ENCODE measurements around the gene DDN.

Gene DDN

DNA sequence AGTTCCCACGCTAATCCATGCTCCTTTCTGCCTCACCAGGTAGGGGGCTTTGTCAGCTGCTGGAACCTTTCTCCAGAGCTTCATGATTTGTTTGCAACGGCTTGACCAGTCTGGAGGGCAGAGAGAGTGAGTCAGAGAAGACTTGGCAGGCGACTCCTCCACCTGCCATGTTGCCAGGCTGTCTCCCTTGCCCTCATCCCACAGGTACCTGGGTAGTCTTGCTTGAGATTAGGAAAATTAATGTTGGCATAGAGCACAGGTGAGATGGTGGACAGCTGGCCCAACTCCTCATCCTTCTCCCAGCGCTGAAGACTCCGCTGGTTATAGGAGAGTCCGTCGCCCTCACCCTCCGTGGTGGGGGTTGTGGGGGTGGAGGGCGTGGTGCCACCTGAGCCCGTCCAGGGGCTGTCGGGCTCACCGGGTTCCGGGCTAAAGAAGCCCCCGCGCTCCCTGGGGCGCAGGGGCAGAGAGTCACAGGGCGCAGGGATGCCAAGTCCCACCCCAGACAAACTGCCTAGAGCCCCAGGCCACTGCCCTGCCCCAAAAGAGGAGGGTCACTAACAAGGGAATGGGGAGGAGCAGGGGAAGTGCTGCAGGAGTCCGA is 42.8 kb upstream of the DDN start:
- TF ChIP-seq, protein P1, sequence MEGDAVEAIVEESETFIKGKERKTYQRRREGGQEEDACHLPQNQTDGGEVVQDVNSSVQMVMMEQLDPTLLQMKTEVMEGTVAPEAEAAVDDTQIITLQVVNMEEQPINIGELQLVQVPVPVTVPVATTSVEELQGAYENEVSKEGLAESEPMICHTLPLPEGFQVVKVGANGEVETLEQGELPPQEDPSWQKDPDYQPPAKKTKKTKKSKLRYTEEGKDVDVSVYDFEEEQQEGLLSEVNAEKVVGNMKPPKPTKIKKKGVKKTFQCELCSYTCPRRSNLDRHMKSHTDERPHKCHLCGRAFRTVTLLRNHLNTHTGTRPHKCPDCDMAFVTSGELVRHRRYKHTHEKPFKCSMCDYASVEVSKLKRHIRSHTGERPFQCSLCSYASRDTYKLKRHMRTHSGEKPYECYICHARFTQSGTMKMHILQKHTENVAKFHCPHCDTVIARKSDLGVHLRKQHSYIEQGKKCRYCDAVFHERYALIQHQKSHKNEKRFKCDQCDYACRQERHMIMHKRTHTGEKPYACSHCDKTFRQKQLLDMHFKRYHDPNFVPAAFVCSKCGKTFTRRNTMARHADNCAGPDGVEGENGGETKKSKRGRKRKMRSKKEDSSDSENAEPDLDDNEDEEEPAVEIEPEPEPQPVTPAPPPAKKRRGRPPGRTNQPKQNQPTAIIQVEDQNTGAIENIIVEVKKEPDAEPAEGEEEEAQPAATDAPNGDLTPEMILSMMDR (IDR thresholded peaks at IDR 0.05; ENCODE audit: extremely low read depth, insufficient read depth, missing control alignments): no peak
- in situ Hi-C loops (cut with MboI; ENCODE audit: low pct_unique_long_range_greater_than_20kb, low sequenced_read_pairs, unreplicated experiment): no loop called here
- DNase-seq (ENCODE audit: low spot score): no peak

DNA sequence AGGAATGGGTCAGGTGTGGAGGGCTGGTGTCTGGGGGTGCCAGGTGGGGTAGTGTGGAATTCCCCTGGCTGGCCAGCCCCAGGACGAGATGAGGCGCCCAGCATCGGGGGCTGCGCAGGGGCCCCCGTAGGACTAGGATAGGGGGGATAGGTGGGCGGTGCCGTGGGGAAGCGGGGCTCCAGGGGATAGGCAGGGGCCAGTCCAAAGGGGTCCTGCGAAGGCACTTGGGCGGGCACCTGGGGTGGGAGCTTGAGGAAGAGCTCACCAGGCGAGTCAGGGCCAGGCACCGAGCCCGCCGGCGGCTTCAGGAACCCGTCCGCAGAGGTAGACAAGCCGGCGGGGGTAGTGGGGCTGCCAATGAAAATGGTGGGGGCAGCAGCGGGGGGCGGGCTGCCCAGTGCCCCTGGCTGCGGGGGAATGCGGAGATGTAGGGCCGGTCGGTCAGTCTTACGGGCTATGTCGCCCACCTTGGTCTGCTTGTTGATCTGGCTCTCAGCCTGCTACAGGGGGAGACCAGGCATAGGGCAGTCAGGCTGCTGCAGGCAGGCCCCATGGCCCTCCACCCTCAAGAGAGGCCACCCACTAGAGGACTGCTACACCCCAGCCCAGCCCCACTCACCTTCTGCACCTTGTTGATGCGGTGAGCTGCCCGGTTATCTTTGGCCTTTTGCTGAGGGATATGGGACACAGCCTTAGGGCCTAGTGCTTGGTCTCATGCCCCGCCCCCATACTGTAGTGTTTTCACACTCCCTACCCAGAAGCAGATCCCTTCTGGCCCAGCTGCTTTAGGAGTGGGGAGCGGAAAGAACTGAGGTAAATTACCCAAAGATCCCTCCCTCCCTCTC is 42.1 kb upstream of the DDN start:
- no peak for DNase-seq (ENCODE audit: low spot score)
- in situ Hi-C loops (cut with MboI; ENCODE audit: low pct_unique_long_range_greater_than_20kb, low sequenced_read_pairs, unreplicated experiment): no loop called here
- TF ChIP-seq, protein P1 (IDR thresholded peaks at IDR 0.05; ENCODE audit: extremely low read depth, insufficient read depth, missing control alignments): no peak

DNA sequence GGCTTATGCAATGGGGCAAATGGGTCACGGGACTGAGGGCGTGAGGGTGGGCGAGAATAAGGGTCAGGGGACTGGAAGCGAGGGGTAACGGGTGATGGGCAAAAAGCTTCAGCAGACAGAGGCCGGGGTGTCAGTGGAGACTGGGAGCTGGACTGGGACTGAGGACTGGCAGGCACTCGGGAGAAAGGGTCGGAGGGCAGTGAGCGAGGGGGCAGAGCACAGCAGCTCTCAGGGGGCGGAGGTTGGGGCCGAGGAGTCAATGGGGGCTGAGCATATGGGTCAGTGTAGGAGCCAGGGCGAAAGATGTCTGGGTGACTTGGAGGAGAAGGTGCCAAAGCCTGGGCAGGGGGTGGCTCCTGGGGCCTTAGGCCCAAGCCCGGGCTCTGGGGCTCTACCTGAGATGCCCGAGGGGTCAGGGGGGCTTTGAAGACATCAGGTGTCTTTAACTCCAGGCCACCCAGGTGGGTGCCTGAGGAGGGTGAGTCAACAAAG is 41.2 kb upstream of the DDN start:
- TF ChIP-seq, protein P1 (IDR thresholded peaks at IDR 0.05; ENCODE audit: extremely low read depth, insufficient read depth, missing control alignments): no peak
- no peak for DNase-seq (ENCODE audit: low spot score)
- in situ Hi-C loops (cut with MboI; ENCODE audit: low pct_unique_long_range_greater_than_20kb, low sequenced_read_pairs, unreplicated experiment): no loop called here

DNA sequence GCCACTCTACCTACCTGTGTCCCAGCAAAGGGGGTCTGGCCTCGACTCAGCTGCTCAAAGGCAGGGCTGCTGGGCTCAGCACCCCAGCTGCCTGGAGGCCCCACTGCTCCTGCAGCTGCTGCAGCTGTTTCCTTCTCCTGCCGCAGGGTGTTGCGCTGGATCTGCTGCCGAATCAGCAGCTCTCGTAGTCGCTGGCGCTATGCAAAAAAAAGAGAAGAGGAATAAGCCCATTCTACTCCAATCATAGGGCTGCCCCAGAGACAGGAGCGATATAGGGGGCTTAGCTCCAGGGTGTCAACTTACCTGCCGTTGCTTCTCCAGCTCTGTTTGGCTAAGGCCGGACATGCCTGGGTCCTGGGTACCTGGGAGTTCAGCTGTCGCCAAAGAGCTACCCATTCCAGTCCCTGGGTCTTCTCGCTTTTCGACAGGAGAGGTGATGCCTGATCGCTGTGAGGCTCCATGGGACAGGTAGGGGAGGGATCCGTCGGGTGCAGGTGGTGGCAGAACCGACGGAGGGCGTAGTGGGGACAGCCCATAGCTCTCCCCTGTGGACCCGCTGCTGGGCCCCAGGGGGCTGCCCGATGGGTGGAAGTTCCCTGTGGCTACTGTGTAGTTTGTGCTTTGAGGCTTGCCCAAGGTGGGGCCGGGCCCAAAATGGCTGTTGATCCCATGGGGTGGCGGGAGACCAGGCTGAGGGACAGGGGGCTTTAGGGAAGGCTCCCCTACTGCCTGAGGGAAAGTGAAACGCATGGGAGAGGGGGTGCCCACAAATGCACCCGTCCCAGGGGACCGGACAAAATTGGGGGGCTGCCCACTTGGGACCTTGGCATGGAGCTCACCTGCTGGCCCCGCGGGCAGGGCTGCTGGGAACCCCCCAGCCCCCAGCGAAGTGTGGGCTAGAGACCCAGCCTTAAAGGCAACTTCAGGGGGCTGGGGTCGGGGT is 40.5 kb upstream of the DDN start:
- in situ Hi-C loops (cut with MboI; ENCODE audit: low pct_unique_long_range_greater_than_20kb, low sequenced_read_pairs, unreplicated experiment): no loop called here
- TF ChIP-seq, protein P1 (IDR thresholded peaks at IDR 0.05; ENCODE audit: extremely low read depth, insufficient read depth, missing control alignments): no peak
- DNase-seq (ENCODE audit: low spot score): no peak

DNA sequence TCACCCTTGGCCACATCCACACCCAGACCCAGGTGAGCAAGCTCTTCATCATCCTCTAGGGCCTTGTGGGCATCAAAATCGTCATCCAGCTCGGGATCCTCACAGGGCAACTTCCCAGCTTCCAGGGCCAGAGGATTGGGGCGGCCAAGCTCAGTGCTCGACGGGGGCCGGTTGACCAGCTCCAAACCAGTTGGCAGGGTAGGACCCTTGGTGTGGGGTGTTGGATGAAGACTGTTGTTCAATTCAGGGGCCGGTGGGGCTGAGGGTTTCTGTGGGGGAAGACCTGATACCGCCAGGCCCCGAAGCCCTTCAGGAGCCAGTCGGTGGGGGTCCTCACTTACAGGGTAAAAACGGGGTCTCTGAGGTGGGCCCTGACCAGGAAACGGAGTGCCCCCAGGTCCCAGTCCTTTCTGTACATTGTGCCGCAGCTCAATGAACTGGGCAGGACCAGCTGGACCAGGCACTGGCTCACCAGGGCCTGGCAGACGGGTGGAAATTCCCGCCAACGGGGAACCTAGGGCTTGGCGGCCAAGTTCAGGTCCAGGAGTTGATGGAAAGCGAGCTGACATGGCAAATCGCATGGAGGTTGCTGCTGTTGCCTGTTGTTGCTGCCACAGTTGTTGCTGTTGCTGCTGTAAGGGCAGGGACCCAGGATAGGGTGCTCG is 39.2 kb upstream of the DDN start:
- TF ChIP-seq, protein P1 (IDR thresholded peaks at IDR 0.05; ENCODE audit: extremely low read depth, insufficient read depth, missing control alignments): no peak

DNA sequence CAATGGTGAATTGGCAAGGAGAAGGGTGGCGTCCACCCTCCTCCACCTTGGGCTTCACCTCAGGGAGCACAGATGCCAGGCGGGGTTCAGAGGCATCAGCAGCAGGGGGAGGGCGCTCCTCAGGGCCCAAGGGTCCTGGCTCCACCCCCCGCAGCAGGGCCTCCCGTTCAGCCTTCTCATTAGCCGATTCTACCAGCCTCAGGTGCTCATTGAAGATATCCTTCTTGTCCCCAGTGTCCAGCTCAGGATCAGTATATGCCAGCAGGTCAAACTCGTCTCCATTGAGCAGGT is 38.7 kb upstream of the DDN start:
- in situ Hi-C loops (cut with MboI; ENCODE audit: low pct_unique_long_range_greater_than_20kb, low sequenced_read_pairs, unreplicated experiment): no loop called here
- no peak for DNase-seq (ENCODE audit: low spot score)
- TF ChIP-seq, protein P1 (IDR thresholded peaks at IDR 0.05; ENCODE audit: extremely low read depth, insufficient read depth, missing control alignments): no peak

More for the DNA sequence above, 39.2 kb upstream of the DDN start:
- in situ Hi-C loops (cut with MboI; ENCODE audit: low pct_unique_long_range_greater_than_20kb, low sequenced_read_pairs, unreplicated experiment): no loop called here
- DNase-seq (ENCODE audit: low spot score): no peak

Measured in GM13977 (cell line).